Upper lobe of left lung (tissue), 4 donors: Measurements from ENCODE around the gene POU4F1.

Experiments
- CTCF ChIP-seq, 6 experiments: fragments of 450-650 bp in 4 of 6; fragments of 200-600 bp in 2 of 6; sonication (generic) in 2 of 6; IDR thresholded peaks; one replicate each; pipeline ENCODE4 v1.5.1; 2016 to 2019; ENCODE audit warnings: antibody characterized with exemption in 6 of 6
- POLR2A ChIP-seq, 4 donors: fragments of 450-650 bp; IDR thresholded peaks; one replicate each; pipeline ENCODE4 v1.5.1; 2016 to 2017; ENCODE audit warnings: antibody characterized with exemption in 4 of 4, mild to moderate bottlenecking in 2 of 4

- TF ChIP-seq CTCF (IDR thresholded peaks at IDR 0.05) (no peak), POLR2A (IDR thresholded peaks at IDR 0.05) (no peak)
These were observed 19.8 kb upstream of the POU4F1 start for GRCh38 chr13:78623132-78623531.
